ACC112 (cell line): ENCODE measurements around the gene IFI27L1.

Experiments used
- H2AFZ ChIP-seq: fragments of 200-600 bp; sonication (generic); one replicate; pipeline ENCODE4 v1.6.0; 2017; ENCODE audit warnings: antibody characterized with exemption, low read length; ENCODE audit not compliant: unreplicated experiment
- H3K27ac ChIP-seq: fragments of 200-600 bp; sonication (generic); 2 replicates; pipeline ENCODE4 v1.5.1; 2014; ENCODE audit warnings: low read depth, mild to moderate bottlenecking, antibody characterized with exemption, low read length, moderate library complexity
- H3K27me3 ChIP-seq: fragments of 200-600 bp; sonication (generic); 2 replicates; pipeline ENCODE4 v1.6.1; 2014; ENCODE audit warnings: mild to moderate bottlenecking, antibody characterized with exemption, low read length, moderate library complexity, mixed read lengths; ENCODE audit not compliant: insufficient read depth
- H3K36me3 ChIP-seq: fragments of 200-600 bp; sonication (generic); 2 replicates; pipeline ENCODE4 v1.6.1; 2016; ENCODE audit warnings: mild to moderate bottlenecking, antibody characterized with exemption, low read length, moderate library complexity, mixed read lengths; ENCODE audit not compliant: insufficient read depth
- H3K4me1 ChIP-seq: fragments of 200-600 bp; sonication (generic); one replicate; pipeline ENCODE4 v1.6.1; 2016; ENCODE audit warnings: low read length, mixed read lengths; ENCODE audit not compliant: insufficient read depth, unreplicated experiment, control insufficient read depth
- H3K4me3 ChIP-seq: fragments of 200-600 bp; sonication (generic); 2 replicates; pipeline ENCODE4 v1.5.1; 2014; ENCODE audit warnings: mild to moderate bottlenecking, low read depth, low read length
- H3K79me2 ChIP-seq: fragments of 200-600 bp; sonication (generic); one replicate; pipeline ENCODE4 v1.6.0; 2016; ENCODE audit warnings: low read length; ENCODE audit not compliant: control insufficient read depth, unreplicated experiment, insufficient read depth

IFI27L1 gene, protein sequence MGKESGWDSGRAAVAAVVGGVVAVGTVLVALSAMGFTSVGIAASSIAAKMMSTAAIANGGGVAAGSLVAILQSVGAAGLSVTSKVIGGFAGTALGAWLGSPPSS

GRCh38 chr14:94080621-94081385 lies at the start of gene IFI27L1, which contains the start of gene DDX24:
TSS of gene IFI27L1 (plus strand) at chr14:94081310. CDS start at chr14:94096938, 15,628 bp downstream.
TSS of gene DDX24 (minus strand) at chr14:94081202. CDS start at chr14:94079742, 1,460 bp downstream.
- H3K27ac ChIP-seq: peak within 1 kb of the TSS; percentile 78
- peak within 1 kb of the TSS; percentile 93 for H3K4me3 ChIP-seq
- H3K79me2 ChIP-seq: peaks cover 77% of the 10 kb centered on the region
- peaks cover 29% of the 10 kb centered on the region for H3K4me1 ChIP-seq
- peak within 1 kb of the TSS; percentile 92 for H2AFZ ChIP-seq
- H3K27me3 ChIP-seq: no peaks in the 10 kb centered on the region
- peaks cover 35% of the 10 kb centered on the region for H3K36me3 ChIP-seq

DNA sequence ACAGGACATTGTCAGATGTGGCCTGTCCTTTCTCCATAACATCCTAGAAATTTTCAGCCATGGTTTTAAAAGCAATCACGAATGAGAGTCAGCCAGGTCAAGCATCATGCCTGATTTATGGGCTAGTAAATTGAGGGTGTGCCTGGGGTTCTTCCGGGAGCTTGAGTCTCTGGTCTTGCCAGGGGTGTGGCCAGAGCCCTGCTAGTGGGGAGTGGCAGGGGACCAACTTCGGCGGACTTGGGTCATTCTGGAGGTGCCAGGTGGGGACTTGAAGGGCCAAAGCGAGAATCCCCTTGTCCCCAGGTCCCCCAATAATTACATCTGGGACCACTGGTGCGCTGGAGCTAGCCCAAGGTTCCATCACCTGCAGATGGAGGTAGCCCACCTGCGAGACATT lies 49.2 kb upstream of the IFI27L1 start:
- H3K27me3 ChIP-seq: no peaks in the 10 kb centered on the region
- no peak overlapping the region for H2AFZ ChIP-seq
- no peak overlapping the region for H3K27ac ChIP-seq
- H3K4me3 ChIP-seq: no peak overlapping the region
- no peaks in the 10 kb centered on the region for H3K4me1 ChIP-seq
- no peaks in the 10 kb centered on the region for H3K36me3 ChIP-seq
- no peaks in the 10 kb centered on the region for H3K79me2 ChIP-seq

GRCh38 chr14:94034886-94035285 lies 46.2 kb upstream of the IFI27L1 start:
- H3K27ac ChIP-seq: no peak overlapping the region
- no peak overlapping the region for H2AFZ ChIP-seq
- H3K4me3 ChIP-seq: no peak overlapping the region
- no peaks in the 10 kb centered on the region for H3K4me1 ChIP-seq
- H3K27me3 ChIP-seq: no peaks in the 10 kb centered on the region
- H3K36me3 ChIP-seq: no peaks in the 10 kb centered on the region
- H3K79me2 ChIP-seq: no peaks in the 10 kb centered on the region

DNA sequence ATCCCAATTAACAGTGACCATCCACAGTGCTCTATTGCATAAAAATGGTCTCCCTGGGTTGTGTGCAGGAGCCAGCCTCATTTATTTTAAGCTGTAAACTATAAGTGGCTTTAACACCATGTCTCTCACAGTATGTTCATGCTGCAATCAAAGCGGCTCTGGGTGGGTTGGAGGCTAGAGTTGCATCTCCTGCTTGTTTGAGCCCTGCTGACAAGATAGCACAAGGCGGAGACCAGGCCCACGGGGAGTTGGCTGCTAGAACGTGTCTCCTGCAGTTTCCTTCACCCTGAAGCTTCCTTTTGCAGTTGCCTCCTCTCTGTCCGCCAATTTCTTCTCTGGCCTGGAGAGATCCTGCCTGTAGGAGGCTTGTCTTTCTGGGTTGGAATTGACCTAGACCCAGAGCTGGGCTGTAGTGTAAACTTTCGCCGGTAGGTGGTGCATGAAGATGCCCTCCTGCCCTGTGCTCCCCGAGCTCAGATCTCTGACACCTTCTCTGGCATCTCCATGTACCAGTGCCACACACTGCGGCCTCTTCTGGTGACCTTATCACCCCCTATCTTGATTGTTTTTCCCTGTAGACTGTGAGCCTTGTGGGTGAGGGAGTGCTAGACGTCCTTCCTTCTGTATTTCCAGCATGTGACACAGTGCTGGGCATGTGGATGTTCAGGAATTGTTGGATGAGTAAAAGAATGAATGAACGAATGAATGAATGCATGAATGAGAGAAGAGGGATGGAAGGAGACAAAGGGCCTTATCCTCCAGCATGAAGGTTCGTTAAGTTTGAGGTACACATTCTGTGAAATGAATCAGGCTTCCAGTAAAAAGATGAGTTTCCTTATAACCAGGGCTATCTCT lies 44.6 kb upstream of the IFI27L1 start:
- peaks cover 1% of the 10 kb centered on the region for H3K4me1 ChIP-seq
- H3K27ac ChIP-seq: no peak overlapping the region
- H3K27me3 ChIP-seq: no peaks in the 10 kb centered on the region
- no peaks in the 10 kb centered on the region for H3K79me2 ChIP-seq
- H3K36me3 ChIP-seq: no peaks in the 10 kb centered on the region
- H2AFZ ChIP-seq: no peak overlapping the region
- H3K4me3 ChIP-seq: no peak overlapping the region

DNA sequence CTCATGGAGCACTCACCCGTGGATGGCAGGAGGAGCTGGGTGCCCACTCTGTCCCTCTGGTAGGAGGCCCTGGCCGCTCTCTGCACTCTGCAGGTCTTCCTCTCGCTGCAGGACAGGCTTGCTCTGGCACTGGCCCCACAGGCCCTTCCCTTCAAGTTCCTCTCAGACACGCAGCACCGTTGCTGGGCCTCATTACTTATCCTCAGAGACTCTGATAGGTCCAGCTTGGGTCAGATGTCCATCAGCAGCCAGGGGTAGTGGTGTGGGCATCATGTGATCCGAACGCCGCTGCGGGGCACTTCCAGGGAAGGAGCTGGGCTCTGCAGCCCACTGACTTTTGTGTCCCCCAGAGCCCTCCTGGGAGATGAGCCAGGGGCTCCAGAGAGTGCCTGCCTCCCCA lies 43.2 kb upstream of the IFI27L1 start:
- no peak overlapping the region for H3K4me3 ChIP-seq
- H3K27ac ChIP-seq: no peak overlapping the region
- no peaks in the 10 kb centered on the region for H3K79me2 ChIP-seq
- H3K36me3 ChIP-seq: no peaks in the 10 kb centered on the region
- no peaks in the 10 kb centered on the region for H3K27me3 ChIP-seq
- H3K4me1 ChIP-seq: peaks cover 10% of the 10 kb centered on the region
- H2AFZ ChIP-seq: no peak overlapping the region

GRCh38 chr14:94038510-94038909 lies 42.6 kb upstream of the IFI27L1 start:
- H3K27me3 ChIP-seq: no peaks in the 10 kb centered on the region
- H3K4me3 ChIP-seq: no peak overlapping the region
- H3K79me2 ChIP-seq: no peaks in the 10 kb centered on the region

DNA sequence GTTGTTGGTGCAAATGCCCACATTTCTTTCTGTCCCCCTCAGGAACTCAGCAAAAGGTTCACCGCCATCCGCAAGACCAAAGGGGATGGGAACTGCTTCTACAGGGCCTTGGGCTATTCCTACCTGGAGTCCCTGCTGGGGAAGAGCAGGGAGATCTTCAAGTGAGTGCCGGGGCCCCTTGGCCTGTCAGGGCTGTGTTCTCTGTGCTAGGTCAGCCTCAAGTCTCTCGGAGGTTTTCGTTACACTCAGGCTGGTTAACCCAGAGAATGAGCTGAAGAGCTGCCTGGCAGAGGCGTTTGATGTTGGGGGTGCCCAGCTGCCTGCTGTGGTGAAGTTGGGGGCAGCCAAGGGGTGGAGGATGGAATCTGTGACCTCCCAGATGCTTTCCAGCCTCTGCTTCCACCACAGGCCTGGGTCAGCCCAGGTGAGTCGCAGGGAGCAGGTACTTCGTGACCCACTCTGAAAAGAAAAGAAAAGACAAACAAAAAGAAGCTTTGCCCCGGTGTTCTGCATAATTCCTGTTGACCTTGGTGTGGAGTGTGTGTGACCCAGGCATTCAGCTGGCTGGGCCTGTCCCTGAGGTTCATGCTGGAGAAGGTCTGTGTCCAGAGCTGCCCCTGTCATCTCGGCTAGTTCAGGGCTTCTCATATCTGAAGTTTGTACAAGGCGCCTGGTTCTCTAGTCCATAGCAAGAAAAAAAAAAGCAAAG lies 42.0 kb upstream of the IFI27L1 start:
- peaks cover 15% of the 10 kb centered on the region for H3K4me1 ChIP-seq
- H3K27ac ChIP-seq: no peak overlapping the region
- H3K27me3 ChIP-seq: no peaks in the 10 kb centered on the region
- H3K79me2 ChIP-seq: no peaks in the 10 kb centered on the region
- H3K4me3 ChIP-seq: no peak overlapping the region
- H2AFZ ChIP-seq: no peak overlapping the region
- H3K36me3 ChIP-seq: no peaks in the 10 kb centered on the region

More at GRCh38 chr14:94038510-94038909, 42.6 kb upstream of the IFI27L1 start:
- Histone ChIP-seq H2AFZ (no peak overlapping the region), H3K36me3 (no peaks in the 10 kb centered on the region), H3K4me1 (peaks cover 15% of the 10 kb centered on the region), H3K27ac (no peak overlapping the region)

DNA sequence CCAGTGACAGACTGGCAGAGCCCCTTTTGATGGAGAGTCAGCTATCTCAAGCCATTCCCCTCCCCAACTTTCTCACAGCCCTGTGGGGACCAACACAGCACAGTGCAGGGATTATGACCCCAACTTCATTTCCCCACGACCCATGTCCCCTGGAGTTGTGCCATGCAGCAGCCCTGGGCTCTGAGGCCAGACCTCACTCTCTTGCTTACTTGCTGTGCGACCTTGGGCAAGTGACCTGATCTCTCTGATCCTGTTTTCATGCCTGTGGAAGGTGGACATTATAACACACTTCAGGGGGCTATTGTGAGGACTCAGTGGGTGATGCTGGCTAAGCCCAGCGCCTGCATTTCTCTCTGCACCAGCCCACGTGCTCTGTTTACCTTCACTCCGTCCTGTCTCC lies 40.9 kb upstream of the IFI27L1 start:
- Histone ChIP-seq H3K4me1 (peaks cover 15% of the 10 kb centered on the region), H2AFZ (no peak overlapping the region), H3K36me3 (no peaks in the 10 kb centered on the region), H3K27me3 (no peaks in the 10 kb centered on the region), H3K79me2 (no peaks in the 10 kb centered on the region), H3K4me3 (no peak overlapping the region), H3K27ac (no peak overlapping the region)

- no peak overlapping the region for H2AFZ ChIP-seq
- H3K4me3 ChIP-seq: no peak overlapping the region
- H3K79me2 ChIP-seq: no peaks in the 10 kb centered on the region
- no peaks in the 10 kb centered on the region for H3K27me3 ChIP-seq
- H3K4me1 ChIP-seq: peaks cover 15% of the 10 kb centered on the region
- H3K36me3 ChIP-seq: no peaks in the 10 kb centered on the region
- H3K27ac ChIP-seq: no peak overlapping the region
These were observed 40.3 kb upstream of the IFI27L1 start for GRCh38 chr14:94040796-94041195.

GRCh38 chr14:94041551-94042346 lies 39.4 kb upstream of the IFI27L1 start:
- H3K4me1 ChIP-seq: peaks cover 15% of the 10 kb centered on the region
- H2AFZ ChIP-seq: no peak overlapping the region
- H3K79me2 ChIP-seq: no peaks in the 10 kb centered on the region
- H3K27ac ChIP-seq: no peak overlapping the region
- no peak overlapping the region for H3K4me3 ChIP-seq
- H3K27me3 ChIP-seq: no peaks in the 10 kb centered on the region
- no peaks in the 10 kb centered on the region for H3K36me3 ChIP-seq
